Epithelial cell of esophagus (primary cell): ENCODE data around the gene U2SURP.

Experiments used
- DNase-seq: peaks from one replicate; pipeline ENCODE4 v3.0.0; 2010; ENCODE audit warnings: low read depth
- H3K4me3 ChIP-seq: 2 replicates; pipeline ENCODE4 v1.5.1; 2011; ENCODE audit warnings: mild to moderate bottlenecking, low read length, control low read depth
- CTCF ChIP-seq: IDR thresholded peaks from 2 replicates; pipeline ENCODE4 v1.5.1; 2011; ENCODE audit warnings: low read depth, mild to moderate bottlenecking, low read length, control low read depth, inconsistent platforms; ENCODE audit not compliant: insufficient read depth; ENCODE audit errors: missing control alignments

Gene U2SURP

GRCh38 chr3:142968319-142969025 lies 32.9 kb upstream of the U2SURP start:
- TF ChIP-seq CTCF: no peak
- H3K4me3 ChIP-seq: no peak overlapping the region
- DNase-seq: no peak

- TF ChIP-seq CTCF: no peak
- no peak for DNase-seq
- H3K4me3 ChIP-seq: no peak overlapping the region
Measured at GRCh38 chr3:142971431-142971830, 29.9 kb upstream of the U2SURP start.

GRCh38 chr3:142972092-142972753 lies 29.1 kb upstream of the U2SURP start:
- no peak for TF ChIP-seq CTCF
- H3K4me3 ChIP-seq: no peak overlapping the region

GRCh38 chr3:142973217-142974009 lies 28.0 kb upstream of the U2SURP start:
- DNase-seq: no peak
- no peak for TF ChIP-seq CTCF
- H3K4me3 ChIP-seq: no peak overlapping the region

More at GRCh38 chr3:142972092-142972753, 29.1 kb upstream of the U2SURP start:
- DNase-seq: no peak

GRCh38 chr3:142975316-142975995 lies 25.9 kb upstream of the U2SURP start:
- peak; percentile 35 for DNase-seq
- peak; percentile 51 for TF ChIP-seq CTCF
- no peak overlapping the region for H3K4me3 ChIP-seq

- H3K4me3 ChIP-seq: no peak overlapping the region
- peak; percentile 89 for DNase-seq
- no peak for TF ChIP-seq CTCF
Measured at GRCh38 chr3:142976621-142977398, 24.6 kb upstream of the U2SURP start.
